GM23338 (cell line): Measurements from ENCODE around the gene NEB.

Experiments used
- EZH2 ChIP-seq: fragments of 200-600 bp; sonication (generic); IDR thresholded peaks from one replicate; pipeline ENCODE4 v1.8.0; 2017; ENCODE audit warnings: antibody characterized with exemption, mild to moderate bottlenecking, low read depth; ENCODE audit not compliant: unreplicated experiment
- EZH2phosphoT487 ChIP-seq: fragments of 200-600 bp; sonication (generic); IDR thresholded peaks from one replicate; pipeline ENCODE4 v1.8.1; 2018; ENCODE audit warnings: antibody characterized with exemption; ENCODE audit not compliant: unreplicated experiment
- JUNB ChIP-seq: IDR thresholded peaks from one replicate; pipeline ENCODE4 v1.6.1; 2016; ENCODE audit warnings: antibody characterized with exemption; ENCODE audit not compliant: unreplicated experiment
- NANOG ChIP-seq: IDR thresholded peaks from 2 replicates; pipeline ENCODE4 v1.6.1; 2016; ENCODE audit warnings: antibody characterized with exemption, borderline replicate concordance
- POLR2AphosphoS5 ChIP-seq: IDR thresholded peaks from 2 replicates; pipeline ENCODE4 v1.6.1; 2016; ENCODE audit warnings: antibody characterized with exemption, low read depth
- TF ChIP-seq, protein P1 (sequence below), 2 experiments: fragments of 200-600 bp in 1 of 2; sonication (generic) in 1 of 2; conservative IDR thresholded peaks; 2 replicates each; pipeline versions ENCODE4 v1.5.1 to v1.6.1; 2016 to 2017; ENCODE audit warnings: antibody characterized with exemption in 2 of 2, low read depth in 2 of 2, mild to moderate bottlenecking in 2 of 2, moderate library complexity in 1 of 2
- TF ChIP-seq, protein P2 (sequence below): IDR thresholded peaks from one replicate; pipeline ENCODE4 v1.6.1; 2018; ENCODE audit warnings: antibody characterized with exemption; ENCODE audit not compliant: unreplicated experiment

- TF ChIP-seq, protein P1, sequence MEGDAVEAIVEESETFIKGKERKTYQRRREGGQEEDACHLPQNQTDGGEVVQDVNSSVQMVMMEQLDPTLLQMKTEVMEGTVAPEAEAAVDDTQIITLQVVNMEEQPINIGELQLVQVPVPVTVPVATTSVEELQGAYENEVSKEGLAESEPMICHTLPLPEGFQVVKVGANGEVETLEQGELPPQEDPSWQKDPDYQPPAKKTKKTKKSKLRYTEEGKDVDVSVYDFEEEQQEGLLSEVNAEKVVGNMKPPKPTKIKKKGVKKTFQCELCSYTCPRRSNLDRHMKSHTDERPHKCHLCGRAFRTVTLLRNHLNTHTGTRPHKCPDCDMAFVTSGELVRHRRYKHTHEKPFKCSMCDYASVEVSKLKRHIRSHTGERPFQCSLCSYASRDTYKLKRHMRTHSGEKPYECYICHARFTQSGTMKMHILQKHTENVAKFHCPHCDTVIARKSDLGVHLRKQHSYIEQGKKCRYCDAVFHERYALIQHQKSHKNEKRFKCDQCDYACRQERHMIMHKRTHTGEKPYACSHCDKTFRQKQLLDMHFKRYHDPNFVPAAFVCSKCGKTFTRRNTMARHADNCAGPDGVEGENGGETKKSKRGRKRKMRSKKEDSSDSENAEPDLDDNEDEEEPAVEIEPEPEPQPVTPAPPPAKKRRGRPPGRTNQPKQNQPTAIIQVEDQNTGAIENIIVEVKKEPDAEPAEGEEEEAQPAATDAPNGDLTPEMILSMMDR (conservative IDR thresholded peaks at IDR 0.05; ENCODE audit: low read depth in 2 of 2): no peak
- TF ChIP-seq EZH2 (no peak), JUNB (no peak), POLR2AphosphoS5 (no peak), EZH2phosphoT487 (no peak), NANOG (no peak)
- TF ChIP-seq, protein P2, sequence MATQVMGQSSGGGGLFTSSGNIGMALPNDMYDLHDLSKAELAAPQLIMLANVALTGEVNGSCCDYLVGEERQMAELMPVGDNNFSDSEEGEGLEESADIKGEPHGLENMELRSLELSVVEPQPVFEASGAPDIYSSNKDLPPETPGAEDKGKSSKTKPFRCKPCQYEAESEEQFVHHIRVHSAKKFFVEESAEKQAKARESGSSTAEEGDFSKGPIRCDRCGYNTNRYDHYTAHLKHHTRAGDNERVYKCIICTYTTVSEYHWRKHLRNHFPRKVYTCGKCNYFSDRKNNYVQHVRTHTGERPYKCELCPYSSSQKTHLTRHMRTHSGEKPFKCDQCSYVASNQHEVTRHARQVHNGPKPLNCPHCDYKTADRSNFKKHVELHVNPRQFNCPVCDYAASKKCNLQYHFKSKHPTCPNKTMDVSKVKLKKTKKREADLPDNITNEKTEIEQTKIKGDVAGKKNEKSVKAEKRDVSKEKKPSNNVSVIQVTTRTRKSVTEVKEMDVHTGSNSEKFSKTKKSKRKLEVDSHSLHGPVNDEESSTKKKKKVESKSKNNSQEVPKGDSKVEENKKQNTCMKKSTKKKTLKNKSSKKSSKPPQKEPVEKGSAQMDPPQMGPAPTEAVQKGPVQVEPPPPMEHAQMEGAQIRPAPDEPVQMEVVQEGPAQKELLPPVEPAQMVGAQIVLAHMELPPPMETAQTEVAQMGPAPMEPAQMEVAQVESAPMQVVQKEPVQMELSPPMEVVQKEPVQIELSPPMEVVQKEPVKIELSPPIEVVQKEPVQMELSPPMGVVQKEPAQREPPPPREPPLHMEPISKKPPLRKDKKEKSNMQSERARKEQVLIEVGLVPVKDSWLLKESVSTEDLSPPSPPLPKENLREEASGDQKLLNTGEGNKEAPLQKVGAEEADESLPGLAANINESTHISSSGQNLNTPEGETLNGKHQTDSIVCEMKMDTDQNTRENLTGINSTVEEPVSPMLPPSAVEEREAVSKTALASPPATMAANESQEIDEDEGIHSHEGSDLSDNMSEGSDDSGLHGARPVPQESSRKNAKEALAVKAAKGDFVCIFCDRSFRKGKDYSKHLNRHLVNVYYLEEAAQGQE: no peak
Measured at GRCh38 chr2:151774506-151774905, 40.2 kb upstream of the NEB start.
